ENCODE data around the gene GCNT2.

DNA sequence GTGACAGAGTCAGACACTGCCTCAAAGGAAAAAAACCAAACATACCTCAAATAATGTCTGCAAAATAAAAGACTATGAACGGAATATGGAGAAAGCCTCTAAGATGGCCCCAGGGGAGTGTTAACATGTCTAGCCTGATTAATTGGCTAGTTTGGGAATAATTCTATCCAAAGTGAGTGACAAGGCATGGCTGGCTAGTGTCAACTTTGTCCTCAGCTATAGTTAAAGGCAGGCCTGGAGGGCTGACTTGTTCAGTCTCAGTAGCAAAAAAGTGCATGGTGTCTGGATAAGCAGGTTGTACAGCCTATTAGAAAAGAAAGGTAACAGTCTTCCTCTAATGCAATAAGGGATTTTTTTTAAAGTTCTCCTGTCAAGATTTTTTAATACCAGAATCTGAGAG, 32.7 kb downstream of the GCNT2 start:
- no peak for TF ChIP-seq POLR2AphosphoS5 (IDR thresholded peaks at IDR 0.05)
- TF ChIP-seq, protein P1, sequence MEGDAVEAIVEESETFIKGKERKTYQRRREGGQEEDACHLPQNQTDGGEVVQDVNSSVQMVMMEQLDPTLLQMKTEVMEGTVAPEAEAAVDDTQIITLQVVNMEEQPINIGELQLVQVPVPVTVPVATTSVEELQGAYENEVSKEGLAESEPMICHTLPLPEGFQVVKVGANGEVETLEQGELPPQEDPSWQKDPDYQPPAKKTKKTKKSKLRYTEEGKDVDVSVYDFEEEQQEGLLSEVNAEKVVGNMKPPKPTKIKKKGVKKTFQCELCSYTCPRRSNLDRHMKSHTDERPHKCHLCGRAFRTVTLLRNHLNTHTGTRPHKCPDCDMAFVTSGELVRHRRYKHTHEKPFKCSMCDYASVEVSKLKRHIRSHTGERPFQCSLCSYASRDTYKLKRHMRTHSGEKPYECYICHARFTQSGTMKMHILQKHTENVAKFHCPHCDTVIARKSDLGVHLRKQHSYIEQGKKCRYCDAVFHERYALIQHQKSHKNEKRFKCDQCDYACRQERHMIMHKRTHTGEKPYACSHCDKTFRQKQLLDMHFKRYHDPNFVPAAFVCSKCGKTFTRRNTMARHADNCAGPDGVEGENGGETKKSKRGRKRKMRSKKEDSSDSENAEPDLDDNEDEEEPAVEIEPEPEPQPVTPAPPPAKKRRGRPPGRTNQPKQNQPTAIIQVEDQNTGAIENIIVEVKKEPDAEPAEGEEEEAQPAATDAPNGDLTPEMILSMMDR (IDR thresholded peaks at IDR 0.05), result no peak

All from gastroesophageal sphincter (tissue), 3 donors.